ENCODE results near the gene NDUFB8. TPM values are rescaled to one million over a fixed set of nuclear protein-coding genes. Genes with fewer than 3 reads are reported as not detected.

The NDUFB8 gene
- total RNA-seq, 2 experiments from 2014 or later: 209 to 288 TPM

- POLR2A ChIA-PET: interaction anchor here (0.8 kb wide), 1 partner anchor 385 kb away, joined by 3 read pairs; no protein-coding TSS in a partner anchor
- TF ChIP-seq EZH2phosphoT487 (IDR thresholded peaks at IDR 0.05; ENCODE audit: borderline replicate concordance, low read depth, low read length) (no peak), CTCF (conservative IDR thresholded peaks at IDR 0.05; ENCODE audit: low read length) (no peak)
- Histone ChIP-seq H3K9me2 (ENCODE audit: insufficient read depth, low read length) (no peaks in the 10 kb centered on the region), H2AFZ (ENCODE audit: low read length) (peak overlapping the region; percentile 98), H3K9me3 (ENCODE audit: low read length) (peaks cover 5% of the 10 kb centered on the region; the same call in 1 of the 2 replicates), H3K27ac (ENCODE audit: low read depth, low read length, poor library complexity, severe bottlenecking) (peak overlapping the region; percentile 55), H3K4me3 (ENCODE audit: low read depth, low read length, poor library complexity, severe bottlenecking) (peak overlapping the region; percentile 87), H4K20me1 (ENCODE audit: insufficient read depth, low read length) (peaks cover 8% of the 10 kb centered on the region; the same call in 1 of the 2 replicates), H3K79me2 (ENCODE audit: insufficient read depth, low read depth, low read length) (peaks cover 25% of the 10 kb centered on the region), H3K4me1 (ENCODE audit: insufficient read depth, low read length, poor library complexity, severe bottlenecking) (peaks cover 27% of the 10 kb centered on the region), H3K36me3 (ENCODE audit: insufficient read depth, low read length) (peaks cover 41% of the 10 kb centered on the region), H3K4me2 (ENCODE audit: low read length) (peak overlapping the region; percentile 77)
- no TSS peak for BruUV-seq (replicated peaks)
- intact Hi-C loops (cut with micrococcal nuclease; ENCODE audit: unreplicated experiment): no loop called here
- DNase-seq (ENCODE audit: low spot score): peak; percentile 35
- CTCF ChIA-PET (ENCODE audit: unreplicated experiment): no interaction called here
These were observed 673 bp downstream of the NDUFB8 start for GRCh38 chr10:100528921-100529474.

GRCh38 chr10:100528123-100528886, 1.4 kb downstream of the NDUFB8 start:
- Histone ChIP-seq H3K79me2 (ENCODE audit: insufficient read depth, low read depth, low read length) (peaks cover 25% of the 10 kb centered on the region), H3K27ac (ENCODE audit: low read depth, low read length, poor library complexity, severe bottlenecking) (peak overlapping the region; percentile 55), H3K4me3 (ENCODE audit: low read depth, low read length, poor library complexity, severe bottlenecking) (peak overlapping the region; percentile 87), H3K4me2 (ENCODE audit: low read length) (peak overlapping the region; percentile 77), H3K36me3 (ENCODE audit: insufficient read depth, low read length) (peaks cover 48% of the 10 kb centered on the region), H3K4me1 (ENCODE audit: insufficient read depth, low read length, poor library complexity, severe bottlenecking) (peaks cover 27% of the 10 kb centered on the region), H3K9me2 (ENCODE audit: insufficient read depth, low read length) (no peaks in the 10 kb centered on the region), H4K20me1 (ENCODE audit: insufficient read depth, low read length) (peaks cover 8% of the 10 kb centered on the region; the same call in 1 of the 2 replicates), H3K9me3 (ENCODE audit: low read length) (peaks cover 5% of the 10 kb centered on the region; the same call in 1 of the 2 replicates), H2AFZ (ENCODE audit: low read length) (no peak overlapping the region; the same call in 1 of the 2 replicates)
- ChIA-PET CTCF (ENCODE audit: unreplicated experiment) (interaction anchor here (1.3 kb wide), 1 partner anchor 10 kb away, joined by 4 read pairs; no protein-coding TSS in a partner anchor), POLR2A (interaction anchor here (0.7 to 1.0 kb wide), 3 partner anchors 8 to 386 kb away, joined by 3 read pairs; partner anchors contain the start of gene HIF1AN)
- intact Hi-C loops (cut with micrococcal nuclease; ENCODE audit: unreplicated experiment): no loop called here
- BruUV-seq (replicated peaks): TSS peak; percentile 70
- TF ChIP-seq CTCF (conservative IDR thresholded peaks at IDR 0.05; ENCODE audit: low read length) (no peak), EZH2phosphoT487 (IDR thresholded peaks at IDR 0.05; ENCODE audit: borderline replicate concordance, low read depth, low read length) (no peak)
- DNase-seq (ENCODE audit: low spot score): no peak

Data from OCI-LY7 (cell line).